Prostate gland (tissue), 2 donors: ENCODE results near the gene LRRC8A. TPM values are rescaled to one million over a fixed set of nuclear protein-coding genes. Genes with fewer than 3 reads are reported as not detected.
"Not testable (repeated sequence)": the region's sequence is repeated elsewhere in the genome, so short reads cannot be mapped to it uniquely, and the experiment has no call there.

Source experiments
- DNase-seq: peaks from one replicate; pipeline ENCODE4 v3.0.0-alpha.2; 2019; ENCODE audit warnings: low spot score
- H3K27ac ChIP-seq, 2 donors: fragments of 200-600 bp; sonication (generic); 2 replicates each; pipeline ENCODE4 v1.5.1; 2017 to 2019
- H3K27me3 ChIP-seq: fragments of 200-600 bp; sonication (generic); replicated peaks from 2 replicates; pipeline ENCODE4 v1.5.1; 2019; ENCODE audit not compliant: insufficient read depth
- H3K36me3 ChIP-seq, 2 donors: fragments of 200-600 bp; sonication (generic); 1 replicate in 1 of 2; 2 replicates in 1 of 2; pipeline versions ENCODE4 v1.5.1 to v1.8.1; 2017 to 2019
- H3K4me1 ChIP-seq: fragments of 200-600 bp; sonication (generic); replicated peaks from 2 replicates; pipeline ENCODE4 v1.5.1; 2019
- H3K4me3 ChIP-seq, 2 donors: fragments of 200-600 bp; sonication (generic); 2 replicates each; pipeline ENCODE4 v1.5.1; 2017 to 2019
- H3K9me3 ChIP-seq: fragments of 200-600 bp; sonication (generic); 2 replicates; pipeline ENCODE4 v1.5.1; 2017
- CTCF ChIP-seq, 4 experiments: fragments of 200-600 bp in 2 of 4; fragments of 450-650 bp in 2 of 4; sonication (generic) in 2 of 4; IDR thresholded peaks; 1 replicate in 3 of 4; 2 replicates in 1 of 4; pipeline ENCODE4 v1.5.1; 2016 to 2019; ENCODE audit warnings: antibody characterized with exemption in 4 of 4, mild to moderate bottlenecking in 2 of 4, moderate library complexity in 2 of 4
- POLR2A ChIP-seq: fragments of 450-650 bp; IDR thresholded peaks from one replicate; pipeline ENCODE4 v1.6.1; 2016; ENCODE audit warnings: antibody characterized with exemption, mild to moderate bottlenecking
- POLR2AphosphoS5 ChIP-seq: sonication (generic); formaldehyde crosslinking; IDR thresholded peaks from one replicate; pipeline ENCODE4 v1.6.1; 2017; ENCODE audit warnings: antibody characterized with exemption
- WGBS: methylation state at CpG from one replicate; pipeline ENCODE4 v1.1.5; 2018; 5-methylcytosine and 5-hydroxymethylcytosine counted together
- intact Hi-C: fragments of 100-400 bp; cut with DNase I; formaldehyde crosslinking; loops from one replicate; pipeline ENCODE4 v1.14.2; 2022
- total RNA-seq, 2 donors: library from RNA; depleted of rRNA; stranded (reverse); fragments of >200 nt; gene quantifications; one replicate each; pipeline ENCODE4 v1.1.0, GENCODE V29; 2016

The LRRC8A gene
- total RNA-seq, 2 donors from 2014 or later = 78.2 to 78.8 TPM

DNA sequence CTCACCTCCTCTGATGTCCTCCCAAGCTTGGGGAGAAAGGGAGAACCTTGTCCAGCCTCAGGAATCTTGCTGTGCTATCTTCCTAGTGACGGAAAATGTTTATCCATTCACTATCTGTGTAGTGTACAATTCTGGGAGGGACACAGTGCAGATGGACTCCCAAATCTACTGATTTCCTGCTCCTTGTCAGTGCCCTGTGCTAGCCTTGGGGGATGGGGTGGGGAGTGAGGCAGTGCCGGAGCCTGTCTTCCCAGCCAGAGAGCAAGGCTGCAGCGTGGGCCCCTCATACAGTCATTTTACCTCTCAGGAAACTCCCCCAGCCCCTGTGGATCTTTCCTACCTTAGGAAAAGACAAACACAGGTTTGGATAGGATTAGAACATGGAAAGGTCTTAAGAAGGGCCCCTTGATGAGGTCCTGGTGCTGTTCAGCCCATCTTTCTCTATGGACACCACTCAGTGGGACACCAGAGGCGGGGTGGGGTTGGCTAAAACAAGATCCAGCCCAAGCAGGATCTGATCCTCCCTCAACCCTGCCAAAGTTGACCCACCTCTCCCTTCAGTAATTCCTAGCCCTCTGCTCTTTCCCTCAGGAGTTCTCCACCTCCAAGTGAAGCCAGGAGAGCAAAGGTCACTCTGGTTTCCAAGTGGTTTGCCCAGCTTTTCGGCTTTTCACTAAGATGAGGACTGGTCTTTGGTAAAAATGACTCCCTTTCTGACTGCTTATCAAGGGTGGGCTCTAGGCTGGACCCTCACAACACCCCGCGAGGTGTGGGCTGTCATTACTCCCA, 62.1 kb downstream of the LRRC8A start:
- DNase-seq = no peak
- H3K27ac ChIP-seq = no peak overlapping the region
- H3K4me3 ChIP-seq = no peak overlapping the region
- peaks cover 5% of the 10 kb centered on the region for H3K4me1 ChIP-seq
- H3K36me3 ChIP-seq = no peaks in the 10 kb centered on the region
- 87% methylated on average over 7 of the region's 7 CpGs for WGBS
- TF ChIP-seq POLR2AphosphoS5 (no peak), POLR2A (no peak), CTCF (IDR thresholded peaks at IDR 0.05) (no peak)
- H3K9me3 ChIP-seq = no peaks in the 10 kb centered on the region
- H3K27me3 ChIP-seq = no peaks in the 10 kb centered on the region
- intact Hi-C loops = no loop called here

GRCh38 chr9:128944966-128945365, 63.0 kb downstream of the LRRC8A start:
- intact Hi-C loops, H3K4me3 ChIP-seq, H3K9me3 ChIP-seq, H3K27me3 ChIP-seq, H3K27ac ChIP-seq, H3K36me3 ChIP-seq, H3K4me1 ChIP-seq, DNase-seq: not testable (repeated sequence)
- WGBS = 88% methylated on average over 7 of the region's 7 CpGs

GRCh38 chr9:128945798-128946501, 64.0 kb downstream of the LRRC8A start:
- intact Hi-C loops = no loop called here
- WGBS = 95% methylated on average over 19 of the region's 19 CpGs
- H3K9me3 ChIP-seq = no peaks in the 10 kb centered on the region
- TF ChIP-seq POLR2A (no peak), POLR2AphosphoS5 (no peak), CTCF (IDR thresholded peaks at IDR 0.05) (no peak)
- no peak overlapping the region for H3K27ac ChIP-seq
- no peaks in the 10 kb centered on the region for H3K27me3 ChIP-seq
- no peaks in the 10 kb centered on the region for H3K36me3 ChIP-seq
- peaks cover 5% of the 10 kb centered on the region for H3K4me1 ChIP-seq
- DNase-seq = no peak
- no peak overlapping the region for H3K4me3 ChIP-seq

DNA sequence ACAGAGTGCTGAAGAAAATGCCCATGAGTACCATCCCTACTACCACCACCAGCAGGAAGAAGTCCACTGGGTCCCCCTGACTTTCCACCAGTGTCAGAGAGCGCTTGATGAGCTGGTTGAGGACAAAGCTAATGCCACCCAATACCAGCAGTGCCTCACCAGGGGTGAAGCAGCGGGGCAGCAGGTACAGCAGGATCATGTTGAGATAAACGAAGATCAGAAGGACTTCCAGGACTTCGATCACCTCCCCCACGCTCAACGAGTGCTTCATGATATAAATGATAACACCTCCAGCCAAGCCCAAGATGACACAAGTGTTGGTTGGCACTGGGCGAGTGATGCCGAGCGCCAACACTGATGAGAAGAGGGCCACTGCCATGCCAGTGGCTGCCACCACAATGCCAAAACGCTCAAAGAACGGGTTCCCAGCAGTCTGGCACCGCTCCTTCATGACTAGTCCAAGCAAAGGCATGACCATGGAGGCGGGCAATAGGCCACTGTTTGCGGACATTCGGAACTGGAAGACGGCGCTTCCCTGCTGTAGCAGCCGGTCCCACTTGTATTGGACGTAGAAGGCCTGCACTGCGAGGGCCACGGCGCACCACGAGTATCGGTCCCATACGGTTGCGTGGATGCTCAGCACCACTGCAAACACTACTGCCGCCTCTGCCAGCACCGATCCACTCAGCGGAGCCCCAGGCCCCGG, 64.8 kb downstream of the LRRC8A start:
- H3K27ac ChIP-seq = peak overlapping the region; percentile 91 to 94
- DNase-seq = peak; percentile 17
- H3K9me3 ChIP-seq = no peaks in the 10 kb centered on the region
- no peak for TF ChIP-seq POLR2AphosphoS5
- TF ChIP-seq CTCF (IDR thresholded peaks at IDR 0.05) = no peak
- no peak for TF ChIP-seq POLR2A
- peak overlapping the region; percentile 81 to 95 for H3K4me3 ChIP-seq
- H3K36me3 ChIP-seq = no peaks in the 10 kb centered on the region
- WGBS = 19% methylated on average over 27 of the region's 30 CpGs
- intact Hi-C loops = no loop called here
- H3K27me3 ChIP-seq = no peaks in the 10 kb centered on the region
- H3K4me1 ChIP-seq = peaks cover 5% of the 10 kb centered on the region

- intact Hi-C loops = no loop called here
- no peak for TF ChIP-seq CTCF (IDR thresholded peaks at IDR 0.05)
- TF ChIP-seq POLR2A = no peak
- Histone ChIP-seq H3K4me3 (peak overlapping the region; percentile 81 to 95), H3K9me3 (no peaks in the 10 kb centered on the region), H3K4me1 (peaks cover 5% of the 10 kb centered on the region), H3K36me3 (no peaks in the 10 kb centered on the region), H3K27me3 (no peaks in the 10 kb centered on the region), H3K27ac (peak overlapping the region; percentile 91 to 94)
- under 1% methylated on average over 14 of the region's 20 CpGs for whole genome bisulfite sequencing
- no peak for DNase-seq
Measured at GRCh38 chr9:128947277-128947526, 65.3 kb downstream of the LRRC8A start.
